Measurements from ENCODE around the gene EID1. TPM values are rescaled to one million over a fixed set of nuclear protein-coding genes. Genes with fewer than 3 reads are reported as not detected.

Gene EID1
- total and polyA plus RNA-seq, 9 of the 15 experiments (the other 6 are each of a cell fraction or from before 2014, with no cell fraction given): 46.5 to 211 (median 143) TPM

GRCh38 chr15:48877630-48878595 is at the start of gene EID1 (continued):
- TF ChIP-seq CTCF (IDR thresholded peaks at IDR 0.05 in 2 of 3, conservative IDR thresholded peaks at IDR 0.05 in 1 of 3; ENCODE audit: insufficient read depth in 2 of 3, low read depth in 1 of 3, low read length in 3 of 3) (0 out of 6 replicates have a peak, but pooled peaks of 1 of the 3 experiments have one; percentile 25), CREB1 (IDR thresholded peaks at IDR 0.05) (peak; percentile 84), CREB1 (CRISPR knock-in tag; IDR thresholded peaks at IDR 0.05) (peak; percentile 77), SMARCC2 (IDR thresholded peaks at IDR 0.05; ENCODE audit: low read depth) (peak; percentile 49; the same call in 1 of the 2 replicates), PML (IDR thresholded peaks at IDR 0.05; ENCODE audit: low read length) (peak; percentile 63; the same call in 1 of the 2 replicates), ATF3 (IDR thresholded peaks at IDR 0.05) (peak; percentile 89), ATF3 (CRISPR knock-in tag; conservative IDR thresholded peaks at IDR 0.05) (peak; percentile 48; the same call in 1 of the 2 replicates), POLR2AphosphoS5 (IDR thresholded peaks at IDR 0.05; ENCODE audit: control insufficient read depth, insufficient read depth, low read depth, low read length) (peak; percentile 71), GABPB1 (CRISPR knock-in tag; IDR thresholded peaks at IDR 0.05) (peak; percentile 68), ZNF695 (CRISPR knock-in tag; IDR thresholded peaks at IDR 0.05) (no peak), L3MBTL2 (IDR thresholded peaks at IDR 0.05) (peak; percentile 93), ZNF431 (CRISPR knock-in tag; IDR thresholded peaks at IDR 0.05) (no peak), DNMT1 (IDR thresholded peaks at IDR 0.05) (no peak), MED1 (CRISPR knock-in tag; IDR thresholded peaks at IDR 0.05; ENCODE audit: borderline replicate concordance) (no peak)
- TF ChIP-seq, protein P1, sequence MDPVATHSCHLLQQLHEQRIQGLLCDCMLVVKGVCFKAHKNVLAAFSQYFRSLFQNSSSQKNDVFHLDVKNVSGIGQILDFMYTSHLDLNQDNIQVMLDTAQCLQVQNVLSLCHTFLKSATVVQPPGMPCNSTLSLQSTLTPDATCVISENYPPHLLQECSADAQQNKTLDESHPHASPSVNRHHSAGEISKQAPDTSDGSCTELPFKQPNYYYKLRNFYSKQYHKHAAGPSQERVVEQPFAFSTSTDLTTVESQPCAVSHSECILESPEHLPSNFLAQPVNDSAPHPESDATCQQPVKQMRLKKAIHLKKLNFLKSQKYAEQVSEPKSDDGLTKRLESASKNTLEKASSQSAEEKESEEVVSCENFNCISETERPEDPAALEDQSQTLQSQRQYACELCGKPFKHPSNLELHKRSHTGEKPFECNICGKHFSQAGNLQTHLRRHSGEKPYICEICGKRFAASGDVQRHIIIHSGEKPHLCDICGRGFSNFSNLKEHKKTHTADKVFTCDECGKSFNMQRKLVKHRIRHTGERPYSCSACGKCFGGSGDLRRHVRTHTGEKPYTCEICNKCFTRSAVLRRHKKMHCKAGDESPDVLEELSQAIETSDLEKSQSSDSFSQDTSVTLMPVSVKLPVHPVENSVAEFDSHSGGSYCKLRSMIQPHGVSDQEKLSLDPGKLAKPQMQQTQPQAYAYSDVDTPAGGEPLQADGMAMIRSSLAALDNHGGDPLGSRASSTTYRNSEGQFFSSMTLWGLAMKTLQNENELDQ (CRISPR knock-in tag; IDR thresholded peaks at IDR 0.05; ENCODE audit: borderline replicate concordance): no peak
- TF ChIP-seq, protein P2, sequence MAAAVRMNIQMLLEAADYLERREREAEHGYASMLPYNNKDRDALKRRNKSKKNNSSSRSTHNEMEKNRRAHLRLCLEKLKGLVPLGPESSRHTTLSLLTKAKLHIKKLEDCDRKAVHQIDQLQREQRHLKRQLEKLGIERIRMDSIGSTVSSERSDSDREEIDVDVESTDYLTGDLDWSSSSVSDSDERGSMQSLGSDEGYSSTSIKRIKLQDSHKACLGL (CRISPR knock-in tag; IDR thresholded peaks at IDR 0.05; ENCODE audit: borderline replicate concordance, poor library complexity, severe bottlenecking): no peak
- TF ChIP-seq, protein P3, sequence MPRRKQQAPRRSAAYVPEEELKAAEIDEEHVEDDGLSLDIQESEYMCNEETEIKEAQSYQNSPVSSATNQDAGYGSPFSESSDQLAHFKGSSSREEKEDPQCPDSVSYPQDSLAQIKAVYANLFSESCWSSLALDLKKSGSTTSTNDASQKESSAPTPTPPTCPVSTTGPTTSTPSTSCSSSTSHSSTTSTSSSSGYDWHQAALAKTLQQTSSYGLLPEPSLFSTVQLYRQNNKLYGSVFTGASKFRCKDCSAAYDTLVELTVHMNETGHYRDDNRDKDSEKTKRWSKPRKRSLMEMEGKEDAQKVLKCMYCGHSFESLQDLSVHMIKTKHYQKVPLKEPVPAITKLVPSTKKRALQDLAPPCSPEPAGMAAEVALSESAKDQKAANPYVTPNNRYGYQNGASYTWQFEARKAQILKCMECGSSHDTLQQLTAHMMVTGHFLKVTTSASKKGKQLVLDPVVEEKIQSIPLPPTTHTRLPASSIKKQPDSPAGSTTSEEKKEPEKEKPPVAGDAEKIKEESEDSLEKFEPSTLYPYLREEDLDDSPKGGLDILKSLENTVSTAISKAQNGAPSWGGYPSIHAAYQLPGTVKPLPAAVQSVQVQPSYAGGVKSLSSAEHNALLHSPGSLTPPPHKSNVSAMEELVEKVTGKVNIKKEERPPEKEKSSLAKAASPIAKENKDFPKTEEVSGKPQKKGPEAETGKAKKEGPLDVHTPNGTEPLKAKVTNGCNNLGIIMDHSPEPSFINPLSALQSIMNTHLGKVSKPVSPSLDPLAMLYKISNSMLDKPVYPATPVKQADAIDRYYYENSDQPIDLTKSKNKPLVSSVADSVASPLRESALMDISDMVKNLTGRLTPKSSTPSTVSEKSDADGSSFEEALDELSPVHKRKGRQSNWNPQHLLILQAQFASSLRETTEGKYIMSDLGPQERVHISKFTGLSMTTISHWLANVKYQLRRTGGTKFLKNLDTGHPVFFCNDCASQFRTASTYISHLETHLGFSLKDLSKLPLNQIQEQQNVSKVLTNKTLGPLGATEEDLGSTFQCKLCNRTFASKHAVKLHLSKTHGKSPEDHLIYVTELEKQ (CRISPR knock-in tag; IDR thresholded peaks at IDR 0.05): no peak
